NCI-H524 treated with DMSO at 0.1 percent for 48 hours (cell line): ENCODE results near the gene FBXW4.

Source experiments
- DNase-seq: peaks from one replicate; lab custom pipeline; 2025; lab: John Stamatoyannopoulos, UW

FBXW4 gene, protein sequence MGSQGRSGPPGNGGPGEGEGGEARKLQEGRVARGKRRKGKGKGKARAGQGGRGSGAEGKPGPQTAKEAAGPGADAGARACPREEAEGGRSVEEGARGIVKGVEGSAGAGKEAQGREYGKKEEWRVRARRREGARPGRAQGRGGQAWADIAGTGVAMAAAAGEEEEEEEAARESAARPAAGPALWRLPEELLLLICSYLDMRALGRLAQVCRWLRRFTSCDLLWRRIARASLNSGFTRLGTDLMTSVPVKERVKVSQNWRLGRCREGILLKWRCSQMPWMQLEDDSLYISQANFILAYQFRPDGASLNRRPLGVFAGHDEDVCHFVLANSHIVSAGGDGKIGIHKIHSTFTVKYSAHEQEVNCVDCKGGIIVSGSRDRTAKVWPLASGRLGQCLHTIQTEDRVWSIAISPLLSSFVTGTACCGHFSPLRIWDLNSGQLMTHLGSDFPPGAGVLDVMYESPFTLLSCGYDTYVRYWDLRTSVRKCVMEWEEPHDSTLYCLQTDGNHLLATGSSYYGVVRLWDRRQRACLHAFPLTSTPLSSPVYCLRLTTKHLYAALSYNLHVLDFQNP

DNA sequence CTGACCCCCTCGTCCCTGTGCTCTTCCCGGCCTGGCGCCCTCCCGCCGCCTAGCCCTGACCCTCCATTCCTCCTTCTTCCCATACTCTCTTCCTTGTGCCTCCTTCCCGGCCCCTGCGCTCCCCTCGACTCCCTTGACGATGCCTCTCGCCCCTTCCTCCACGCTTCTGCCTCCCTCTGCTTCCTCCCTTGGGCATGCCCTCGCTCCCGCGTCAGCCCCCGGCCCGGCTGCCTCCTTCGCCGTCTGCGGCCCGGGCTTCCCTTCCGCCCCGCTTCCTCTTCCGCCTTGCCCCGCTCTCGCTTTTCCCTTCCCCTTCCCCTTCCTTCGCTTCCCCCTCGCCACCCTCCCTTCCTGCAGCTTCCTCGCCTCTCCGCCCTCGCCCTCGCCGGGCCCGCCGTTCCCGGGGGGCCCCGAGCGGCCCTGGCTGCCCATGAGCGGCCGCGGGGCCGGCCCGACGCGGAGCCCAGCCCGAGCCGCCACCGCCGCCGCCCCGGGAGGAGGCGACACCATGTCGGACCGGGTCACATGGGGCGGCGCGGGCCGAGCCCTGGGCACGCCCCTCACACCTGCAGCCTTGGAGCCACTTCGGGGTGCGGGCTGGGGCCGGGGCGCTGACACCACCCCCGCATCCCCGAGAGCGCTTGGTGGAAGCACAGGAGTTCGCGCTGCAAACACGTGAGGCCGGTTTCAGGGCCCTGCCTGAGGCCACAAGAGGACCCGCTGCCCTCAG is at the start of gene FBXW4:
Gene FBXW4 (minus strand): TSS at position 497 of the 730 bp plus-strand sequence. CDS start 65 bp downstream, at position 432.
- DNase-seq, result no peak

DNA sequence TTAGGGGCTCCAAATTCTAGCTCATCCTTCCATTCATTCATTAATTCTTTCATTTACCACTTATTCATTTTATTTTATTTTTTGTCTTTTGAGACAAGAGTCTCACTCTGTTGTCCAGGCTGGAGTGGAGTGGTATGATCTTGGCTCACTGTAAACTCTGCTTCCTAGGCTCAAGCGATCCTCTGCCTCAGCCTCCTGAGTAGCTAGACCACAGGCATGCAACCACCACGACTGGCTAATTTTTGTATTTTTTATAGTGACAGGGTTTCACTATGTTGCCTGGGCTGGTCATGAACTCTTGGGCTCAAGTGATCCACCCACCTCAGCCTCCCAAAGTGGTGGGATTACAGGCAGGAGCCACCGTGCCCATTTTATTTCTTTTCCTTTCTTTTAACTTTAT is 49.3 kb upstream of the FBXW4 start:
- no peak for DNase-seq

DNA sequence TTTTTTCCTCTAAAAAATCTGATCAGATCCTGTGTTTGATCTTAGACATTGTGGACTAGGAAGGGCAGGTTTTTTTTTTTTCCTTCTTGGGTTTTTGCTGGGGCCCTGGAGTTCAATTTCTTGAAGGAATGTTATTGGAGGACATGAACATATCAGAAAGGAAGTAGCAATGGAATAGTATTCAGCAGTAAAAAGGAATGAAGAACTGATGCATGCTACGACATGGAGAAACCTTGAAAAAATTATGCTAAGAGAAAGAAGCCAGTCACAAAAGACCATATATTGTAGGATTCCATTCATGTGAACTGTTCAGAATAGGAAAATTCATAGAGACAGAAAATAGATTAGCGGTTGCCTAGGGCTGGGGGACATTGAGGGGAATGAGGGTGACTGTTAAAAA is 47.0 kb upstream of the FBXW4 start:
- DNase-seq, result no peak

GRCh38 chr10:101736666-101737065 is 41.7 kb upstream of the FBXW4 start:
- no peak for DNase-seq

GRCh38 chr10:101732096-101732495 is 37.1 kb upstream of the FBXW4 start:
- no peak for DNase-seq

GRCh38 chr10:101726115-101726387 is 31.1 kb upstream of the FBXW4 start:
- no peak for DNase-seq

DNA sequence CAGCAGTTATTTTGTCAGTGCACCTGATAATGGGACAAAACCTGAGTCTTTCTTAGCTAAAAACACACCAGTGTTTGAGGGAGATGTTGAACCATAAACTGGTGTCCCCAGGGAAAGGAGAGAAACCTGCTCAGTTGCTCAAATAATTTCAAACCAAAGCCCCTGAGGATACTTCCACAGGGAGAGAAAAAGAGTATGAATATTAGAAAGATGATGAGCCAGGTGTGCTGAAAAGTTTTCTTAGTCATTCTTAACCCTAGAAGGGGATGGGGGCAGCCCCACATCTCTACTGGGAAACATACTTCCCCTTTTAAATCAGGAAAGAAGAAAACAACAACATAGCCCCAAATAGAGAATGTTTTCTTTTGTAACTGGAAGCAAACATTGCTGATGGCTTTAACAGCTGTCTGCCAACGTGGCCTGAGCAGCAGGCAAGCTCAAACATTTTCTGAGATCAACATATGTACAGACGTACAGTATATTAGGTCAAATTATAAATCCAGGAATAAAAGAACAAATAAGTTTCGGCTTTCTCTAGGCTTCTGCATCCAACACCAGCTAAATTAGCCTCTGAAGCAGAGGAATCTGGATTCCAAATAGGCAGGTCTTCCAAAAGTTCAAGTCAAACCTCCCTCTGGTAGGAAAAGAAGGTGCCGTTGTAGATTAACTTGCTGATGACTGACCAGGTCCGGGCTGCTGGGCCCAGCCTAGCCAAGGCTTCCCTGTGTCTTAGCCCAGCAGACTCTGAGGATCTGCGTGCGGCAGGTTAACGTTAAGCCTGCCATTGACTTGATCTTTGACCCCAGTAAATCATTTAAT is 30.5 kb upstream of the FBXW4 start:
- DNase-seq, result no peak

DNA sequence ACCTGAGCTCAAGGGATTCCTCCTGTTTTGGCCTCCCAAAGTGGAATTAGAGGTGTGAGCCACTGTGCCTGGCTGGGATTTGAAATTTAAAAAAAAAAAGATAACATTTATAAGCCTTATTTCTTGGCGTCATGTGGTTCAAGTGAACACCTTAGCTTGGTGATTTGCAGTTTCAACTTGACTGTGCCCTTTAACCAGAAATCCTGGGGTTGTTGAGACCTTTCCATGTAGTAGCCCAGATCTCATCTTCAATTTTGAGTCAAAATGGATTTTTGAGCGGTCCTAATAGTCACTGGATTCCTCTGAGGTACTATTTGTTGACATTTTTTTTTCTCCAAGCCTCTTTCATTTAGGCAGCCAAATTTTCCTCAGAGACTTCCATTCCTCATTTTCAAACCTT is 29.5 kb upstream of the FBXW4 start:
- no peak for DNase-seq

DNA sequence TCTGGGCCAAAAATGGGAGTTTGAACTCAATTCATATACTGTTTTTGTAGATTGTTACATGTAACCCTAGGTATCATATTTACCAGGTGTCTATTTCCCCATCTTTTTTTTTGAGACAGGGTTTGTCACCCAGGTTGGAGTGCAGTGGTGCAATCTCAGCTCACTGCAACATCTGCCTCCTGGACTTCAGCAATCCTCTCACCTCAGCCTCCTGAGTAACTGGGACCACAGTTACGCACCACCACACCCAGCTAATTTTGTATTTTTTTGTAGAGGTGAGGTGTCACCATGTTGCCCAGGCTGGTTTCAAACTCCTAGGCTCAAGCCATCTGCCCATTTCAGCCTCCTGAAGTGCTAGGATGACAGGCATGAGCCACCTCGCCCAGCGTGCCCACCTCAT is 28.2 kb upstream of the FBXW4 start:
- no peak for DNase-seq

- no peak for DNase-seq
Observed at GRCh38 chr10:101721806-101722205, 26.8 kb upstream of the FBXW4 start.

GRCh38 chr10:101720606-101721230 is 25.7 kb upstream of the FBXW4 start:
- DNase-seq, result no peak

- DNase-seq, result no peak
Observed at GRCh38 chr10:101718690-101719275, 23.8 kb upstream of the FBXW4 start.

- no peak for DNase-seq
Observed at GRCh38 chr10:101716891-101717659, 22.1 kb upstream of the FBXW4 start.

DNA sequence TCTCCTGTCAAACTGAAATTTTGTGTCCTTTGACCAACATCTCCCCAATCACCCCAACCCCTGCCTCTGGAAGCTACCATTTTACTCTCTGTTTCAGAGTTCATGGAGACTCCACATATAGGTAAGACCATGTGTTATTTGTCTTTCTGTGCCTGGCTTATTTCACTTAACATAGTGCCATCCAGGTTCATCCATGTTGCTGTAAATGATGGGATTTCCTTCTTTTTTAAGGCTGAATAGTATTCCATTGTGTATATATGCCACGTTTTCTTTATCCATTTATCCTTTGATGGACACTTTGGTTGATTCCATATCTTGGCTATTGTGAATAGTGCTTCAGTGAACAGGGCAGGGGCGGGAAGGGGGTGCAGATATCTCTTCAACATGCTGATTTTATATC is 18.0 kb upstream of the FBXW4 start:
- no peak for DNase-seq

- DNase-seq, result no peak
Observed at GRCh38 chr10:101710793-101711192, 15.8 kb upstream of the FBXW4 start.

GRCh38 chr10:101710059-101710695 is 15.2 kb upstream of the FBXW4 start:
- DNase-seq, result no peak

- no peak for DNase-seq
Observed at GRCh38 chr10:101709359-101710058, 14.5 kb upstream of the FBXW4 start.

GRCh38 chr10:101708870-101709269 is 13.9 kb upstream of the FBXW4 start:
- DNase-seq, result no peak

- no peak for DNase-seq
Observed at GRCh38 chr10:101708073-101708472, 13.1 kb upstream of the FBXW4 start.

- DNase-seq, result no peak
Observed at GRCh38 chr10:101704331-101704730, 9.4 kb upstream of the FBXW4 start.
